ENCODE data around the gene KIAA1191. TPM values are rescaled to one million over a fixed set of nuclear protein-coding genes. Genes with fewer than 3 reads are reported as not detected.

Gene KIAA1191
- total RNA-seq, 1 experiment from 2014 or later, result 92.7 TPM

DNA sequence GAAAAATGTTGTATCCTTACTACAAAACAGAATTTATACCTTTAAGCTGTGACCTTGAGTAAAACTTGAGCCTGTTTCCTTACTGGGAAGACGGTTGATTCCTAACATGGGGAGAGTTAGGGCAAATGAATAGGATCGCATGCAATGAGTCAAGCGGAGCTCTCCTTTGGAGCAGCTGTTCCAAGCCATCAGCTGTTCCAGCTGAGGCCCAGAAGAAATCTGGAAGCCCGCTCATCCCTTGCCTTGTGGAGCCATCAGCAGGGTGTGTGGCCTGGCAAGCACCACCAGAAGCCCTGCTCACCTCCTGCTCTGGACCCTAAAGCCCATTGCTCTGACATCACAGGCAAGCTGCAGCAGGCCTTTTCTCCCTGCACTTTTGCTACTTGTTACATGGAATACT lies 8.0 kb downstream of the KIAA1191 start (continued):
- no peak for TF ChIP-seq ELF4 (CRISPR knock-in tag; IDR thresholded peaks at IDR 0.05; ENCODE audit: low read depth)
- no peak for TF ChIP-seq CREM (CRISPR knock-in tag; IDR thresholded peaks at IDR 0.05)

- TF ChIP-seq, protein P1, sequence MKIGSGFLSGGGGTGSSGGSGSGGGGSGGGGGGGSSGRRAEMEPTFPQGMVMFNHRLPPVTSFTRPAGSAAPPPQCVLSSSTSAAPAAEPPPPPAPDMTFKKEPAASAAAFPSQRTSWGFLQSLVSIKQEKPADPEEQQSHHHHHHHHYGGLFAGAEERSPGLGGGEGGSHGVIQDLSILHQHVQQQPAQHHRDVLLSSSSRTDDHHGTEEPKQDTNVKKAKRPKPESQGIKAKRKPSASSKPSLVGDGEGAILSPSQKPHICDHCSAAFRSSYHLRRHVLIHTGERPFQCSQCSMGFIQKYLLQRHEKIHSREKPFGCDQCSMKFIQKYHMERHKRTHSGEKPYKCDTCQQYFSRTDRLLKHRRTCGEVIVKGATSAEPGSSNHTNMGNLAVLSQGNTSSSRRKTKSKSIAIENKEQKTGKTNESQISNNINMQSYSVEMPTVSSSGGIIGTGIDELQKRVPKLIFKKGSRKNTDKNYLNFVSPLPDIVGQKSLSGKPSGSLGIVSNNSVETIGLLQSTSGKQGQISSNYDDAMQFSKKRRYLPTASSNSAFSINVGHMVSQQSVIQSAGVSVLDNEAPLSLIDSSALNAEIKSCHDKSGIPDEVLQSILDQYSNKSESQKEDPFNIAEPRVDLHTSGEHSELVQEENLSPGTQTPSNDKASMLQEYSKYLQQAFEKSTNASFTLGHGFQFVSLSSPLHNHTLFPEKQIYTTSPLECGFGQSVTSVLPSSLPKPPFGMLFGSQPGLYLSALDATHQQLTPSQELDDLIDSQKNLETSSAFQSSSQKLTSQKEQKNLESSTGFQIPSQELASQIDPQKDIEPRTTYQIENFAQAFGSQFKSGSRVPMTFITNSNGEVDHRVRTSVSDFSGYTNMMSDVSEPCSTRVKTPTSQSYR (CRISPR knock-in tag; IDR thresholded peaks at IDR 0.05), result no peak
- no peak for TF ChIP-seq ZNF396 (CRISPR knock-in tag; IDR thresholded peaks at IDR 0.05; ENCODE audit: borderline replicate concordance)
- TF ChIP-seq, protein P2, sequence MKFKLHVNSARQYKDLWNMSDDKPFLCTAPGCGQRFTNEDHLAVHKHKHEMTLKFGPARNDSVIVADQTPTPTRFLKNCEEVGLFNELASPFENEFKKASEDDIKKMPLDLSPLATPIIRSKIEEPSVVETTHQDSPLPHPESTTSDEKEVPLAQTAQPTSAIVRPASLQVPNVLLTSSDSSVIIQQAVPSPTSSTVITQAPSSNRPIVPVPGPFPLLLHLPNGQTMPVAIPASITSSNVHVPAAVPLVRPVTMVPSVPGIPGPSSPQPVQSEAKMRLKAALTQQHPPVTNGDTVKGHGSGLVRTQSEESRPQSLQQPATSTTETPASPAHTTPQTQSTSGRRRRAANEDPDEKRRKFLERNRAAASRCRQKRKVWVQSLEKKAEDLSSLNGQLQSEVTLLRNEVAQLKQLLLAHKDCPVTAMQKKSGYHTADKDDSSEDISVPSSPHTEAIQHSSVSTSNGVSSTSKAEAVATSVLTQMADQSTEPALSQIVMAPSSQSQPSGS (CRISPR knock-in tag; IDR thresholded peaks at IDR 0.05; ENCODE audit: borderline replicate concordance, low read depth), result no peak
- TF ChIP-seq ZBTB21 (CRISPR knock-in tag; IDR thresholded peaks at IDR 0.05; ENCODE audit: borderline replicate concordance), result no peak
- TF ChIP-seq SMAD4 (CRISPR knock-in tag; IDR thresholded peaks at IDR 0.05), result no peak
- TF ChIP-seq ZNF232 (CRISPR knock-in tag; IDR thresholded peaks at IDR 0.05), result no peak
- no peak for TF ChIP-seq SMAD3 (CRISPR knock-in tag; IDR thresholded peaks at IDR 0.05; ENCODE audit: borderline replicate concordance)
- TF ChIP-seq FOXK1 (CRISPR knock-in tag; IDR thresholded peaks at IDR 0.05), result no peak
- TF ChIP-seq, protein P3, sequence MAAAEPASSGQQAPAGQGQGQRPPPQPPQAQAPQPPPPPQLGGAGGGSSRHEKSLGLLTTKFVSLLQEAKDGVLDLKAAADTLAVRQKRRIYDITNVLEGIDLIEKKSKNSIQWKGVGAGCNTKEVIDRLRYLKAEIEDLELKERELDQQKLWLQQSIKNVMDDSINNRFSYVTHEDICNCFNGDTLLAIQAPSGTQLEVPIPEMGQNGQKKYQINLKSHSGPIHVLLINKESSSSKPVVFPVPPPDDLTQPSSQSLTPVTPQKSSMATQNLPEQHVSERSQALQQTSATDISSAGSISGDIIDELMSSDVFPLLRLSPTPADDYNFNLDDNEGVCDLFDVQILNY (CRISPR knock-in tag; IDR thresholded peaks at IDR 0.05), result no peak
- TF ChIP-seq MAX (CRISPR knock-in tag; IDR thresholded peaks at IDR 0.05), result no peak
- no peak for TF ChIP-seq TCF7 (CRISPR knock-in tag; IDR thresholded peaks at IDR 0.05; ENCODE audit: low read depth)
- TF ChIP-seq, protein P4, sequence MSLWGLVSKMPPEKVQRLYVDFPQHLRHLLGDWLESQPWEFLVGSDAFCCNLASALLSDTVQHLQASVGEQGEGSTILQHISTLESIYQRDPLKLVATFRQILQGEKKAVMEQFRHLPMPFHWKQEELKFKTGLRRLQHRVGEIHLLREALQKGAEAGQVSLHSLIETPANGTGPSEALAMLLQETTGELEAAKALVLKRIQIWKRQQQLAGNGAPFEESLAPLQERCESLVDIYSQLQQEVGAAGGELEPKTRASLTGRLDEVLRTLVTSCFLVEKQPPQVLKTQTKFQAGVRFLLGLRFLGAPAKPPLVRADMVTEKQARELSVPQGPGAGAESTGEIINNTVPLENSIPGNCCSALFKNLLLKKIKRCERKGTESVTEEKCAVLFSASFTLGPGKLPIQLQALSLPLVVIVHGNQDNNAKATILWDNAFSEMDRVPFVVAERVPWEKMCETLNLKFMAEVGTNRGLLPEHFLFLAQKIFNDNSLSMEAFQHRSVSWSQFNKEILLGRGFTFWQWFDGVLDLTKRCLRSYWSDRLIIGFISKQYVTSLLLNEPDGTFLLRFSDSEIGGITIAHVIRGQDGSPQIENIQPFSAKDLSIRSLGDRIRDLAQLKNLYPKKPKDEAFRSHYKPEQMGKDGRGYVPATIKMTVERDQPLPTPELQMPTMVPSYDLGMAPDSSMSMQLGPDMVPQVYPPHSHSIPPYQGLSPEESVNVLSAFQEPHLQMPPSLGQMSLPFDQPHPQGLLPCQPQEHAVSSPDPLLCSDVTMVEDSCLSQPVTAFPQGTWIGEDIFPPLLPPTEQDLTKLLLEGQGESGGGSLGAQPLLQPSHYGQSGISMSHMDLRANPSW (CRISPR knock-in tag; conservative IDR thresholded peaks at IDR 0.05; ENCODE audit: low read depth), result no peak
- TF ChIP-seq, protein P5, sequence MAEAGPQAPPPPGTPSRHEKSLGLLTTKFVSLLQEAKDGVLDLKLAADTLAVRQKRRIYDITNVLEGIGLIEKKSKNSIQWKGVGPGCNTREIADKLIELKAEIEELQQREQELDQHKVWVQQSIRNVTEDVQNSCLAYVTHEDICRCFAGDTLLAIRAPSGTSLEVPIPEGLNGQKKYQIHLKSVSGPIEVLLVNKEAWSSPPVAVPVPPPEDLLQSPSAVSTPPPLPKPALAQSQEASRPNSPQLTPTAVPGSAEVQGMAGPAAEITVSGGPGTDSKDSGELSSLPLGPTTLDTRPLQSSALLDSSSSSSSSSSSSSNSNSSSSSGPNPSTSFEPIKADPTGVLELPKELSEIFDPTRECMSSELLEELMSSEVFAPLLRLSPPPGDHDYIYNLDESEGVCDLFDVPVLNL (CRISPR knock-in tag; IDR thresholded peaks at IDR 0.05; ENCODE audit: borderline replicate concordance, low read depth), result no peak
- TF ChIP-seq, protein P6, sequence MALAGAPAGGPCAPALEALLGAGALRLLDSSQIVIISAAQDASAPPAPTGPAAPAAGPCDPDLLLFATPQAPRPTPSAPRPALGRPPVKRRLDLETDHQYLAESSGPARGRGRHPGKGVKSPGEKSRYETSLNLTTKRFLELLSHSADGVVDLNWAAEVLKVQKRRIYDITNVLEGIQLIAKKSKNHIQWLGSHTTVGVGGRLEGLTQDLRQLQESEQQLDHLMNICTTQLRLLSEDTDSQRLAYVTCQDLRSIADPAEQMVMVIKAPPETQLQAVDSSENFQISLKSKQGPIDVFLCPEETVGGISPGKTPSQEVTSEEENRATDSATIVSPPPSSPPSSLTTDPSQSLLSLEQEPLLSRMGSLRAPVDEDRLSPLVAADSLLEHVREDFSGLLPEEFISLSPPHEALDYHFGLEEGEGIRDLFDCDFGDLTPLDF (CRISPR knock-in tag; IDR thresholded peaks at IDR 0.05), result no peak
- no peak for TF ChIP-seq CREB1 (CRISPR knock-in tag; IDR thresholded peaks at IDR 0.05)
- TF ChIP-seq, protein P7, sequence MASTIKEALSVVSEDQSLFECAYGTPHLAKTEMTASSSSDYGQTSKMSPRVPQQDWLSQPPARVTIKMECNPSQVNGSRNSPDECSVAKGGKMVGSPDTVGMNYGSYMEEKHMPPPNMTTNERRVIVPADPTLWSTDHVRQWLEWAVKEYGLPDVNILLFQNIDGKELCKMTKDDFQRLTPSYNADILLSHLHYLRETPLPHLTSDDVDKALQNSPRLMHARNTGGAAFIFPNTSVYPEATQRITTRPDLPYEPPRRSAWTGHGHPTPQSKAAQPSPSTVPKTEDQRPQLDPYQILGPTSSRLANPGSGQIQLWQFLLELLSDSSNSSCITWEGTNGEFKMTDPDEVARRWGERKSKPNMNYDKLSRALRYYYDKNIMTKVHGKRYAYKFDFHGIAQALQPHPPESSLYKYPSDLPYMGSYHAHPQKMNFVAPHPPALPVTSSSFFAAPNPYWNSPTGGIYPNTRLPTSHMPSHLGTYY (CRISPR knock-in tag; IDR thresholded peaks at IDR 0.05), result no peak
- no peak for TF ChIP-seq ZNF416 (CRISPR knock-in tag; IDR thresholded peaks at IDR 0.05)
- no peak for TF ChIP-seq FOXJ3 (CRISPR knock-in tag; IDR thresholded peaks at IDR 0.05; ENCODE audit: borderline replicate concordance)
- Mint-ChIP-seq H3K4me3 (no peak overlapping the region), H3K9me3 (no peaks in the 10 kb centered on the region), H3K4me1 (no peaks in the 10 kb centered on the region), H3K36me3 (peaks cover 78% of the 10 kb centered on the region), H3K27ac (no peak overlapping the region), H3K27me3 (ENCODE audit: low read depth) (no peaks in the 10 kb centered on the region)
- ATAC-seq (no peak), DNase-seq (ENCODE audit: low spot score) (no peak)
- POLR2A ChIA-PET, result no interaction called here
- CTCF ChIA-PET, result interaction anchor here (1.3 to 1.4 kb wide), 2 partner anchors 9 to 53 kb away, joined by 3 to 4 read pairs; no protein-coding TSS in a partner anchor
These were observed 9.3 kb downstream of the KIAA1191 start for GRCh38 chr5:176352116-176352878.

Data from WTC11 (cell line).